Esophagus muscularis mucosa (tissue), 4 donors: Measurements from ENCODE around the gene SDE2. TPM values are rescaled to one million over a fixed set of nuclear protein-coding genes. Genes with fewer than 3 reads are reported as not detected.
A peak's percentile ranks its signal among the peaks of the same experiment; 100 is the strongest.

ENCODE experiments used
- DNase-seq: peaks from one replicate; pipeline ENCODE4 v3.0.0-alpha.2; 2017; ENCODE audit errors: extremely low spot score
- H3K27ac ChIP-seq, 4 donors: fragments of 200-600 bp; sonication (generic); replicated peaks in 1 of 4; 1 replicate in 3 of 4; 2 replicates in 1 of 4; pipeline ENCODE4 v1.5.1; 2016 to 2019; ENCODE audit warnings: mild to moderate bottlenecking in 1 of 4
- H3K27me3 ChIP-seq, 4 donors: fragments of 200-600 bp; sonication (generic); one replicate each; pipeline versions ENCODE4 v1.5.1 to v1.6.0; 2016 to 2019
- H3K36me3 ChIP-seq, 4 donors: fragments of 200-600 bp; sonication (generic); one replicate each; pipeline ENCODE4 v1.5.1; 2016 to 2019
- H3K4me1 ChIP-seq, 4 donors: fragments of 200-600 bp; sonication (generic); one replicate each; pipeline ENCODE4 v1.5.1; 2016 to 2019
- H3K4me3 ChIP-seq, 4 donors: fragments of 200-600 bp; sonication (generic); 1 replicate in 2 of 4; 2 replicates in 2 of 4; pipeline ENCODE4 v1.5.1; 2016 to 2019; ENCODE audit warnings: mild to moderate bottlenecking in 4 of 4, moderate library complexity in 1 of 4
- H3K9me3 ChIP-seq, 4 donors: fragments of 200-600 bp; sonication (generic); 1 replicate in 3 of 4; 2 replicates in 1 of 4; pipeline ENCODE4 v1.5.1; 2016 to 2019
- CTCF ChIP-seq, 3 experiments: fragments of 200-600 bp in 2 of 3; fragments of 450-650 bp in 1 of 3; sonication (generic) in 2 of 3; IDR thresholded peaks; one replicate each; pipeline ENCODE4 v1.5.1; 2017 to 2019; ENCODE audit warnings: antibody characterized with exemption in 3 of 3, mild to moderate bottlenecking in 2 of 3, moderate library complexity in 1 of 3
- EP300 ChIP-seq: sonication (generic); formaldehyde crosslinking; IDR thresholded peaks from one replicate; pipeline ENCODE4 v1.6.1; 2017; ENCODE audit warnings: antibody characterized with exemption
- POLR2A ChIP-seq: fragments of 450-650 bp; IDR thresholded peaks from one replicate; pipeline ENCODE4 v1.6.1; 2017; ENCODE audit warnings: antibody characterized with exemption, moderate library complexity, mild to moderate bottlenecking, low read depth
- POLR2AphosphoS5 ChIP-seq, 2 donors: sonication (generic); formaldehyde crosslinking; IDR thresholded peaks; one replicate each; pipeline ENCODE4 v1.6.1; 2017; ENCODE audit warnings: antibody characterized with exemption in 2 of 2
- WGBS: methylation state at CpG from one replicate; pipeline ENCODE4 v1.1.5; 2018; 5-methylcytosine and 5-hydroxymethylcytosine counted together
- intact Hi-C: fragments of 100-400 bp; cut with DNase I; formaldehyde crosslinking; loops from one replicate; pipeline ENCODE4 v1.15.1; 2023
- total RNA-seq, 4 donors: library from RNA; depleted of rRNA; stranded (reverse); fragments of >200 nt; gene quantifications; one replicate each; pipeline versions ENCODE4 v1.1.0 to v1.2.1, GENCODE V29; 2016

The SDE2 gene
- total RNA-seq, 4 donors from 2014 or later, result 15.0 to 22.5 (median 19.1) TPM

GRCh38 chr1:225962440-225962975 is 36.6 kb downstream of the SDE2 start:
- peaks cover 0 to 16% (median 0%) of the 10 kb centered on the region in 4 donors for H3K27me3 ChIP-seq
- no peak overlapping the region for H3K27ac ChIP-seq
- peaks cover 0 to 4% (median 2%) of the 10 kb centered on the region in 4 donors for H3K4me1 ChIP-seq
- H3K4me3 ChIP-seq, result no peak overlapping the region
- no peaks in the 10 kb centered on the region for H3K9me3 ChIP-seq
- no peak for DNase-seq
- TF ChIP-seq CTCF (IDR thresholded peaks at IDR 0.05) (peak in 2 of 3 experiments; percentile 40 to 51), POLR2A (no peak), EP300 (no peak), POLR2AphosphoS5 (IDR thresholded peaks at IDR 0.05) (no peak)
- H3K36me3 ChIP-seq, result no peaks in the 10 kb centered on the region
- intact Hi-C loops, result no loop called here
- WGBS, result 43% methylated on average over 16 of the region's 21 CpGs

- intact Hi-C loops, result no loop called here
Observed at GRCh38 chr1:225961659-225962439, 37.3 kb downstream of the SDE2 start.

GRCh38 chr1:225958041-225958440 is 41.1 kb downstream of the SDE2 start:
- DNase-seq, result no peak
- intact Hi-C loops, result no loop called here
- peaks cover 0 to 4% (median 2%) of the 10 kb centered on the region in 4 donors for H3K4me1 ChIP-seq
- H3K9me3 ChIP-seq, result no peaks in the 10 kb centered on the region
- WGBS, result 88% methylated on average over 3 of the region's 3 CpGs
- no peak overlapping the region for H3K27ac ChIP-seq
- H3K36me3 ChIP-seq, result no peaks in the 10 kb centered on the region
- TF ChIP-seq POLR2AphosphoS5 (IDR thresholded peaks at IDR 0.05) (no peak), CTCF (IDR thresholded peaks at IDR 0.05) (no peak), EP300 (no peak)
- H3K4me3 ChIP-seq, result no peak overlapping the region
- H3K27me3 ChIP-seq, result peaks cover 0 to 16% (median 0%) of the 10 kb centered on the region in 4 donors

More at GRCh38 chr1:225961659-225962439, 37.3 kb downstream of the SDE2 start:
- Histone ChIP-seq H3K4me3 (no peak overlapping the region), H3K4me1 (peaks cover 0 to 4% (median 2%) of the 10 kb centered on the region in 4 donors), H3K27ac (no peak overlapping the region), H3K9me3 (no peaks in the 10 kb centered on the region), H3K27me3 (peaks cover 0 to 16% (median 0%) of the 10 kb centered on the region in 4 donors), H3K36me3 (no peaks in the 10 kb centered on the region)
- no peak for DNase-seq
- no peak for TF ChIP-seq EP300
- no peak for TF ChIP-seq POLR2AphosphoS5 (IDR thresholded peaks at IDR 0.05)
- no peak for TF ChIP-seq POLR2A
- TF ChIP-seq CTCF (IDR thresholded peaks at IDR 0.05), result no peak
- WGBS, result 76% methylated on average over 20 of the region's 20 CpGs

- Histone ChIP-seq H3K27ac (no peak overlapping the region), H3K27me3 (peaks cover 0 to 13% (median 0%) of the 10 kb centered on the region in 4 donors), H3K9me3 (no peaks in the 10 kb centered on the region), H3K4me3 (no peak overlapping the region), H3K4me1 (no peaks in the 10 kb centered on the region), H3K36me3 (no peaks in the 10 kb centered on the region)
- 76% methylated on average over 1 of the region's 1 CpG for whole genome bisulfite sequencing
- TF ChIP-seq POLR2AphosphoS5 (IDR thresholded peaks at IDR 0.05) (no peak), POLR2A (no peak), CTCF (IDR thresholded peaks at IDR 0.05) (no peak), EP300 (no peak)
- intact Hi-C loops, result no loop called here
- no peak for DNase-seq
Observed at GRCh38 chr1:225954753-225955152, 44.4 kb downstream of the SDE2 start.
